SH-SY5Y (cell line): Measurements from ENCODE around the gene SFTPB.

Experiments
- GATA2 ChIP-seq: IDR thresholded peaks from 2 replicates; pipeline ENCODE4 v1.6.1; 2011; ENCODE audit warnings: mild to moderate bottlenecking, low read depth, low read length
- GATA3 ChIP-seq: IDR thresholded peaks from 2 replicates; pipeline ENCODE4 v1.6.1; 2011; ENCODE audit warnings: low read depth, mild to moderate bottlenecking, low read length, moderate library complexity

The SFTPB gene

DNA sequence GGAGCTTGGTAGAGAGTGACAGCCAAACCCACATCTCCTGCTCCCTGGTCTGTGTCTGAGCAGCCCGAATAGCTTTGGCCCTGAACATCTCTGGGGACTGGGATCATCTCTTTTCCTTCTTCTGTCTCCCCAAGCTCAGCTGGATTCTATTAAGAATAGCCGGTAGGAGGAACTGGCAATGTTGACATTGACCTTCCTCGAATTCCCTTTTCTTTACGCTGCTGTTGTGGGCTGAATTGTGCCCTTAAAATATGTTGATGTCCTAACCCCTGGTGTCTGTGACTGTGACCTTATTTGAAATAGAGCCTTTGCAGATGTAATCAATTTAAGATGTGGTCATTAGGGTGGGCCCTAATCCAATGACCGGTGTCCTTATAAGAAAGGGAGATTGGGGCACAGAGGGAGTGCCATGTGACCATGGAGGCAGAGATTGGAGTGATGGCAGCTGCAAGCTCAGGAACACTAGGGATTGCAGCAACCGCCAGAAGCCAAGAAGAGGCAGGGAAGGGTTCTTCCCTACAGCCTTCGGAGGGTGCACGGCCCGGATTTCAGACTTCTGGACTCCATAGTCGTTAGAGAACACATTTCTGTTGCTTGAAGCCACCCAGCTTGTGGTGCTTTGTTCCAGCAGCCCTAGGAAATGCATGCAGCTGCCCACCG is 5.8 kb upstream of the SFTPB start:
- TF ChIP-seq GATA2: no peak
- no peak for TF ChIP-seq GATA3

GRCh38 chr2:85672456-85672855 is 4.5 kb upstream of the SFTPB start:
- TF ChIP-seq GATA3 (no peak), GATA2 (no peak)

DNA sequence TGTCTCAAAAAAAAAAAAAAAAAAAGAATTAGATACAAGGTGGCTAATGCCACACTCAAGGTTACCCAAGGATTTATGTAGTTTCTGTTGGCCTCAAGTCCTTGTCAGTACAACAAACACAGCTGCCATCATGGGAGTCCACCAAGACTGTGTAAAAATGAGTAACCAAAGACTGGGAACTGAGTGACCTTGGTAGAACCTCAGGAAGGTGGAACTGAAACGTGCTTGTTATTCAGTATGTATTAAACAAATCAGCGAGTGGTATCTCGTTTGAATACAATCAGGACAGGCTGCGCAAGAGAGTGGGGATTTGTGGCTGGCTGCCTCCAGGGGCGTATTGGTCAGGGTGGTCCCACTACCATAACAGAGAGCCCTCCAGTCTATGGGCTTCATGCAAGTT is 1.6 kb upstream of the SFTPB start:
- TF ChIP-seq GATA3 (no peak), GATA2 (no peak)

DNA sequence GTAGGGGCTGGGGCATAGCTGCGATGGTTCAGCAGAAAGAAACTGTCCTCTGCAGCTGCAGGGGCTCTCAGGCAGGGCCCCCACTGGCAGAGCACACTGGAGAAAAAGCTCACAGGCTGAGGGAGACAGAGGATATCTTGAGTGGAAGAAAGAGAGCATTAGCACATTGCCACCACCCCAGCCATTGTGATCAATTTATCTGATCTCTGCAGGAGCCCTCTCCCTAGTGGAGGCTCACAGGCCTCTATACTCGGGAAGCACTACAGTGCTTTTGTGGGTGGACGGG is 801 bp upstream of the SFTPB start:
- no peak for TF ChIP-seq GATA3

GRCh38 chr2:85667561-85668008 is 414 bp downstream of the SFTPB start:
- TF ChIP-seq GATA2 (no peak), GATA3 (no peak)

DNA sequence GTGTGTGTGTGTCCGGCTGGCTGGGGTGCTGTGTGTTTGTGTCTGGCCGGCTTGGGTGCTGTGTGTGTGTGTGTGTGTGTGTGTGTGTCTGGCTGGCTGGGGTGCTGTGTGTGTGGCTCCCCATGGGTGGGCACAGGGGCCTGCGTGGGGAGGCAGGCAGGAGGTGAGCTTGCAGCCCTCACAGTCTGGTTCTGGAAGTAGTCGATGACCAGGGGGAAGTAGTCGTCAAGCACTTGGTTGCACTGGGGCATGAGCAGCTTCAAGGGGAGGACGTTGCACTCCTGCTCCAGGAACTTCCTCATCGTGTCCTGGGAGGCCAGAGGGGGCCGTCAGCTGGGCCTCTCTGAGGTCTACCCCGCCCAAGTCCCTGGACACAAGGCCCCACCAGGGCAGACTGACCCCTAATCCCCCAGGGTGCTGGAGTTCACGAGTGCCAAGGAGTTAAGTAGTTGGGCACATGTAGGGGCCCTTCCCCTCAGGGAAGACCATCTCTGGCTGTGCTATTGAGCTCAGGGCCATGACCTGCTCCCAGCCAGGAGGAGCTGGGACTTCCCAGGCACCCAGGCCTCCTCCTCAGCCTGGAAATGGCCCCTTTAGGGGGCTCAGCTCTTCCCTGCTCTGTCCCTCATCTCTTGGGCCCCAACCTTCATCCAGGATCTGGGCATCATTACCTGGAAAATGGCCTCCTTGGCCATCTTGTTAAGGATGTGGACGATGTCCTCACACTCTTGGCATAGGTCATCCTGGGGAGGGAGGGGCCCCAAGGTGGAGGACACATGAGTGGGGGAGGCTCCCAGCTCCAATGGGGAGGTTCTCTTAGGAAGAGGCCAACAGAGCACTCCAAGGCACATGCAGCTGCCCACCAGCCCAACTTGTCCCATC is 1.3 kb downstream of the SFTPB start:
- TF ChIP-seq GATA3 (no peak), GATA2 (no peak)

DNA sequence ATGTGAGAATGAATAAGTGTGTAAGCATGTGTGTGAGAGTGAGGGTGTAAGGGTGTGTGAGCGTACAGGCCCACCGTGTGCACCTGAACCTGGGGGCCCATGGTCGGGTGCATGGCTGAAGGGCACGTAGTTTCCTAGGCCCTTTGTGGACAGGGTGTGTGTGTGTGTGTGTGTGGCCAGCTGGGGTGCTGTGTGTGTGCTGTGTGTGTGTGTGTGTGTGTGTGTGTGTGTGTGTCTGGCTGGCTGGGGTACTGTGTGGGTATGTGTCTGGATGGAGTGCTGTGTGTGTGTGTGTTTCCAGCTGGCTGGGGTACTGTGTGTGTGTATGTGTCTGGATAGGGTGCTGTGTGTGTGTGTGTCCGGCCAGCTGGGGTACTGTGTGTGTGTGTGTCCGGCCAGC is 2.0 kb downstream of the SFTPB start:
- TF ChIP-seq GATA2 (no peak), GATA3 (no peak)

DNA sequence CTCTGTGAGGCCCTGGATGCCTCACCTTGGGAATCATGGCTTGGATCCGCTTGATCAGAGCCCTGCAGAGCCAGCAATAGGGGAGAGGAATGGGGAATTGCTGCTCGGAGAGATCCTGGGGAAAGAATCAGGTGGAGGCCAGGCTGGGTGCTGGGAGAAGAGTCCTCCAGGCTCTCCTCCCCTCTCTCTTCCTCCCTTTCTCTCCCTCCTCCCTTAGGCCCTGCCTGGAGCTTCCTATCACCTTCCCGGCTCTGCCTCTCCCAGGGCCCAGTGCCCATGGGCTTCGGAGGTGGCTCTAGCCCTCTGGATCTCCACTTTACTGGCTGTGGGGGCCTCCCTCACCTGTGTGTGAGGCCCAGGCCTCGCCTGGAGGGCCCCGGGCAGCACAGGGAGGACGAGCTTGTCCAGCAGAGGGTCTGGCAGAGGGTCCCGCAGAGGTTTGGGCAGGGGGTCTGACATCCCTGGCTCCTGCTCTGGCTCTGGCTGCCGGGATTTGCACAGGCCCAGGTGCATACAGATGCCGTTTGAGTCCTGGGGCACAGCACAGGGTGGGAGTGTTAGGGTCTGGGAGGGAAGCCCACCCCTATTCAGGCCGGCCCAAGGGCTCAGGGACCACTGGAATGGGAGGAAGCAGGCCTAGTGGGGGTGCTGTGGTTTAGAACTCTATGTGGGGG is 2.6 kb downstream of the SFTPB start:
- TF ChIP-seq GATA2 (no peak), GATA3 (no peak)

GRCh38 chr2:85663594-85664565 is 4.1 kb downstream of the SFTPB start:
- TF ChIP-seq GATA2 (no peak), GATA3 (no peak)

DNA sequence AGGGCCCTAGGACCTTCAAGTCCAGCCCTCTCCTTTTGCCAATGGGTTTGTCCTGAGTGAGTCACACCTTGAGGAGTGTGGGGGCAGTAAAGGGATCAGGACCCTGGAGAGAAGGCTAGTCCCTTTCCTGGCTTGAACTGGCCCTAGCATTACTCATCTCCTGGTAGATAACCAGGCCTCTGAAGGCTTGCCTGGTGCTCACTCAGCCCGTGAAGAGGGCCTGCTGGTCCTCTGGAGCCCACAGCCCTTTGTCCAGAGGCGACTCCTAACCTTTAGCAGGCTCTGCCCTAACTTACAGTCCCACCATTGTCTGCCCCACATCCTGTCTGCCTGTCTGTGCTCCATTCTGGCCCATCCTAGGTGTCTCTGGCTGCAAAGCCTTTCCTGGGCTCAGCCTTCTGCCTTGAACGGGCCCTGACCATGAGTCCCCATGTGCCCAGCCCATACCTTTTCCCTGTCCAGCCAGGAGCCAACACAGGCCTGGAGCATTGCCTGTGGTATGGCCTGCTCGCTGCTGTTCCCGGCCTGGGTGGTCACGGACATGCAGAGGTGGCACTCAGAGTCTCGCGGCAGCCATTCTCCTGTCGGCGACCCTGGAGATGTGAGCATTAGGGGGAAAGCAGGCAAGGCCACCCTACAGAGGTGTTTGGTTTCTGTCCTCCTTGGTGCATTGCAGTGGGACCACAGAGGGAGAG is 5.0 kb downstream of the SFTPB start:
- TF ChIP-seq GATA2 (no peak), GATA3 (no peak)

DNA sequence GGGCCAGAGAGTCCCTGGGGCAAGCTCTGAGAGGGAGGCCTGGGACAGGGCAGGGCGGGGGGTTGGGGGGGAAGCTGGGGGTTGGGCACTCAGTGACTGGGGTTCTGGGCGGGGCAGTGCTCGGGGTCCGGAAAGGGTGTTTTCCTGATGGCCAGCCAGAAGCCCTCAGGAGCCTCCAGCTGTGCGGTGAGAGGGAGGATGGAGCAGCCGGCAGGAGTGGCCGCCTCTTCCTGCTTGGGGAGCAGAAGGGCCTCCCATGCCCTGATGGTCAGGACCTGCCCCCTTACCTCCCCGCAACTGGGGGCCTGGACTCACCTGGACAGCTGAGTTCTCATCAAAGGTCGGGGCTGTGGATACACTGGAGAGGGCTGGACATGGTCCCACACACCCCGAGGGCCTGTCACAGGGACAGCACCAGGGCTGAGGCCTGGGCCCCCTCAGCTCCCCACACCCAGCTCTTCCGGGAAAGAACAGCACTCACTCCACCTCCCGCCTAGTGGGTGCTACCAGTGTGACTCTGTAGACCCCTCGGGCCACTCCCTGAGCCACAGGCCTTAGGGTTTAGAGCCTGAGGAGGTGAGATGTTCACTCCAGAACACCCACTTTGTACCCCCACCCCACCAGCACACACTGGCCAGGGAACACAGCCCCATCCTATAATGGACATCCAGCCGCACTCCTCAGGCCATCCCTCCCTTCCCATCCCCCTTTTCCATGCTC is 6.7 kb downstream of the SFTPB start:
- no peak for TF ChIP-seq GATA3
- no peak for TF ChIP-seq GATA2

DNA sequence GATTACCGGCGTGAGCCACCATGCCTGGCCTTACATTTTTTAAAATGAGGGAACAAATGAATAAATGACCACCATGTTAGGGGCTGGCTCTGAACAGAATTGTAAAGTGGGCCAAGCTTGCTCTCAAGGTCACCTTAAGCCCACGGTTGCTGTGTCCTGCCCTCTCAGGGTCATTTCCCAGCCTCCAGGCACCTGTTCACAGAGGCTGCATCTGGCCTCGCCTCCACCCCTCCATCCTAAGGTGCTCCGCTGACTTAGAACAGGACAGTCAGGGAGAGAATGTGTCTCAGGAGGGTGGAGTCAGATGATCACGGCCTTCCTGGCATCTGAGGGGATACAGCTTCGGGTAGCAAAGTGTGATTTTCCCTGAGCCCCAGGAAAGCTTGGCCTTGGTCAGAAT is 7.3 kb downstream of the SFTPB start:
- TF ChIP-seq GATA3 (no peak), GATA2 (no peak)
